ENCODE data around the gene ARL16.

The ARL16 gene

DNA sequence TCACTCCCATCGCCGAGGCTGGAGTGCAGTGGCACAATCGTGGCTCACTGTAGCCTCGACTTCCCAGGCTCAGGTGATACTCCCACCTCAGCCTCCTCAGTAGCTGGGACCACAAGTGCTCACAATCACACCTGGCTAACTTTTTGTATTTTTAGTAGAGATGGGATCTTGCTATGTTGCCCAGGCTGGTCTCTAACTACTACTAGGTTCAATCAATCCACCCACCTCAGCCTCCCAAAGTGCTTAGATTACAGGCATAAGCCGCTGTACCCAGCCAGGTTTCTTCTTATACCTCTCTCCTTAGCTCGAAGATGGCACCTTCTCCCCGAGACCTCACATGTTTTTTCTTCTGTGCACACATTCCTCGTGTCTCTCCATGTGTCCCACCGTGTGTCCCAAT, 43.6 kb downstream of the ARL16 start:
- no peak overlapping the region for H3K4me3 ChIP-seq (ENCODE audit: low read depth, low read length)
- TF ChIP-seq, protein P1, sequence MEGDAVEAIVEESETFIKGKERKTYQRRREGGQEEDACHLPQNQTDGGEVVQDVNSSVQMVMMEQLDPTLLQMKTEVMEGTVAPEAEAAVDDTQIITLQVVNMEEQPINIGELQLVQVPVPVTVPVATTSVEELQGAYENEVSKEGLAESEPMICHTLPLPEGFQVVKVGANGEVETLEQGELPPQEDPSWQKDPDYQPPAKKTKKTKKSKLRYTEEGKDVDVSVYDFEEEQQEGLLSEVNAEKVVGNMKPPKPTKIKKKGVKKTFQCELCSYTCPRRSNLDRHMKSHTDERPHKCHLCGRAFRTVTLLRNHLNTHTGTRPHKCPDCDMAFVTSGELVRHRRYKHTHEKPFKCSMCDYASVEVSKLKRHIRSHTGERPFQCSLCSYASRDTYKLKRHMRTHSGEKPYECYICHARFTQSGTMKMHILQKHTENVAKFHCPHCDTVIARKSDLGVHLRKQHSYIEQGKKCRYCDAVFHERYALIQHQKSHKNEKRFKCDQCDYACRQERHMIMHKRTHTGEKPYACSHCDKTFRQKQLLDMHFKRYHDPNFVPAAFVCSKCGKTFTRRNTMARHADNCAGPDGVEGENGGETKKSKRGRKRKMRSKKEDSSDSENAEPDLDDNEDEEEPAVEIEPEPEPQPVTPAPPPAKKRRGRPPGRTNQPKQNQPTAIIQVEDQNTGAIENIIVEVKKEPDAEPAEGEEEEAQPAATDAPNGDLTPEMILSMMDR (IDR thresholded peaks at IDR 0.05; ENCODE audit: control insufficient read depth, extremely low read depth, insufficient read depth), result no peak
- DNase-seq (ENCODE audit: low read depth), result no peak

DNA sequence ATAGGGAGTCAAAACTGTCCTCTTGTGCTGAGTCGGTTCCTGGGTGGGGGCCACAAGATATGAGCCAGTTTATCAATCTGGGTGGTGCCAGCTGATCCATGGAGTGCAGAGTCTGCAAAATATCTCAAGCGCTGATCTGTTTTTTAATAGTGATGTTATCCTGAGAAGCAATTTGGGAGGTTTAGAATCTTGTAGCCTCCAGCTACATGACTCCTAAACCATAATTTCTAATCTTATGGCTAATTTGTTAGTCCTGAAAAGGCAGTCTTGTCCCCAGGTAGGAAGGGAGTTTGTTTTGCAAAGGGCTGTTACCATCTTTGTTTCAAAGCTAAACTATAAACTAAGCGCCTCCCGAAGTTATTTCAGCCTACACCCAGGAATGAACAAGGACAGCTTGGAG, 44.9 kb downstream of the ARL16 start:
- H3K4me3 ChIP-seq (ENCODE audit: low read depth, low read length), result no peak overlapping the region
- DNase-seq (ENCODE audit: low read depth), result no peak
- TF ChIP-seq, protein P1 (IDR thresholded peaks at IDR 0.05; ENCODE audit: control insufficient read depth, extremely low read depth, insufficient read depth), result no peak

DNA sequence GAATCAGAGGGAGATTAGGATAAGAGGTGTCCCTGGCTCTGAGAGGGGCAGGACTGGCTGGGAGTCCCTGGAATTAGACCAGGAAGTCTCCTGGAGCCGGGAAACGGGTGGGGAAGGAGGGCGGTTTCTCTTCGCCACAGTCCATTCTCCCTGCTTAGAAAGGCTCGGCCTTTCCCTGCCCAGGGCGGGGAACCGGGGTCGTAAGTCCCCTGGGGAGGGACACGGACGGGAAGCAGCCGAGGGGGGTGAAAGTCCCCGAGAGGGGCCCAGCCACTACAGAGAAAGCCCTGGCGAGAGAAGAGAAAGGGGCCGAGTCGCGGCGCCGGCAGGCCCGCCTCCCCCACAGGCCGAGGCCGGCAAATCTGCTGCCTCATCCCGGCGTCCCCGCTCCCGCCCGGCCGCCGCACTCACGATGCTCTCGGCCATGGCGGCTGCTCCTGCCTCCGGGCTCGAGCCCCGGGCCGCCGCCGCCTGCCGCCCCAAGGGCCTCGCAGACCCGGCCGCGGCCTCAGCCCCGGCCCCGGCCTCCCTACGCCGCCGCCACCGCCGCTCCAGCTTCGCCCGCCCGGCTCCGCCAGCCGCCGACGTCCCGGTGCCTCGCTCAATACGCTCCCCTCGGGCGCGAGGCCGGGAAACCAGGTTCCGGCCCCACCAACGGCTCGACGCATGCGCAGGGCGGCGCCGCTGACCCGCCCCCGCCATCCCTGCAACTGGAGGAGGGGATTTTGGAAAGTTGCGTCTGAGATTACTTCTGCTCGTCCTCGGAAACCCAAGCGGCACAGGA, 46.9 kb downstream of the ARL16 start, which contains the start of the genes NPLOC4 and TSPAN10:
Gene NPLOC4, minus strand, starts transcription at position 608 of the 784 bp plus-strand sequence. Its CDS starts 182 bp downstream, at position 426.
Gene TSPAN10, plus strand, starts transcription at position 692 of the 784 bp plus-strand sequence. CDS start 5,217 bp downstream, outside the sequence.
- H3K4me3 ChIP-seq (ENCODE audit: low read depth, low read length), result peak within 1 kb of the TSS; percentile 99
- TF ChIP-seq, protein P1 (IDR thresholded peaks at IDR 0.05; ENCODE audit: control insufficient read depth, extremely low read depth, insufficient read depth), result no peak
- DNase-seq (ENCODE audit: low read depth), result peak; percentile 38

DNA sequence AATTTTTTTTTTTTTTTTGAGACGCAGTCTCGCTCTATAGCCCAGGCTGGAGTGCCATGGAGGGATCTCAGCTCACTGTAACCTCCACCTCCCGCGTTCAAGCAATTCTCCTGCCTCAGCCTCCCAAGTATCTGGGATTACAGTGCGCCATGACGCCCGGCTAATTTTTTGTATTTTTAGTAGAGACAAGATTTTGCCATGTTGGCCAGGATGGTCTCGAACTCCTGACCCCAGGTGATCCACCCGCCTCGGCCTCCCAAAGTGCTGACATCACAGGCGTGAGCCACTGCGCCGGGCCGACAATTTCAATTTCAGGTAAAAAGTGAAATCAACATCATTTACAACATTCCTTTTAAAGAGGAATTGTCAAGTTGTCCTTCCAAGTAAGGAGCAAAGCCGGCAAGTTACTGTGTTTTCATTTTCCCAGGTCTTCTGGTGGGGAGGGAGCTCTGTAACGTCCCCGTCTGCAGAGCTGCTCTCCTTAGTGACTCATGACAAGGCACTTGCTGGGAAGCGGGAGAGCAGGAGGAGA, 47.6 kb downstream of the ARL16 start:
- TF ChIP-seq, protein P1 (IDR thresholded peaks at IDR 0.05; ENCODE audit: control insufficient read depth, extremely low read depth, insufficient read depth), result no peak
- DNase-seq (ENCODE audit: low read depth), result no peak
- peak overlapping the region; percentile 99 for H3K4me3 ChIP-seq (ENCODE audit: low read depth, low read length)

DNA sequence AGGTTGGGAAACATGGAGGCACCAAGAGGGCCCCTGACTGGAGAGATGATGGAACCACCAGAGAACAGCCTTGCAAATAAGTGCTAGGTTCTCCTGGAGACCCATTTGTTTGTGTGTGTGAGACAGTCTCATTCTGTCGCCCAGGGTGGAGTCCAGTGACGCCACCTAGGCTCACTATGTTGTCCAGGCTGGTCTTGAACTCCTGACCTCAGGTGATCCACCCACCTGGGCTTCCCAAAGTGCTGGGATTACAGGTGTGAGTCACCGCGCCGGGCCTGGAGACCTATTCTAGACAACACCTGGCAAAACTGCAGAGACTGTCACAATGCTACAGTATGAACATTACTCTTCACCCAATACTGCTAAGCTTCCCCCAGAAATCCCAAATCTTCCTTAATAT, 48.2 kb downstream of the ARL16 start:
- peak overlapping the region; percentile 99 for H3K4me3 ChIP-seq (ENCODE audit: low read depth, low read length)
- TF ChIP-seq, protein P1 (IDR thresholded peaks at IDR 0.05; ENCODE audit: control insufficient read depth, extremely low read depth, insufficient read depth), result no peak
- DNase-seq (ENCODE audit: low read depth), result no peak

DNA sequence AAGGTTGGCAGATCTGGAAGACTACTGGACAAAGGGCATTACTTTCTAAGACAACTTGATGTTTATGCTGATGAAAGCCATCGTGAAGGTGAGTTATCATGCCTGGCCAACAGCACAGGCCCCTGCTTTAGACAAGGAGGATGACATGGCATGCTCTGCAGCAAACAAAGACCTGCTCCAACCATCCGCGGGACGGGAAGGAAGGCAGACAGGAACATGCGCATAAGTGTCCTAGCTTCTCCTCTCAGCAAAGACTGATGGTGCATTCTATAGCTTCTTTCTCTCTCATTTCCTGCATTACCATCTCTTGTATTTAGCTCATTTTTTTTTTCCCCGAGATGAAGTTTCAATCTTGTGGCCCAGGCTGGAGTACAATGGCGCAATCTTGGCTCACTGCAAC, 52.1 kb downstream of the ARL16 start:
- TF ChIP-seq, protein P1 (IDR thresholded peaks at IDR 0.05; ENCODE audit: control insufficient read depth, extremely low read depth, insufficient read depth), result no peak
- no peak for DNase-seq (ENCODE audit: low read depth)

More for the DNA sequence above, 52.1 kb downstream of the ARL16 start:
- H3K4me3 ChIP-seq (ENCODE audit: low read depth, low read length), result no peak overlapping the region
